ENCODE measurements around the gene NEK6. TPM values are rescaled to one million over a fixed set of nuclear protein-coding genes. Genes with fewer than 3 reads are reported as not detected.

NEK6 gene
- polyA plus RNA-seq, 1 experiment = 73.6 TPM

GRCh38 chr9:124335320-124335707, 77.6 kb downstream of the NEK6 start:
- TF ChIP-seq CTCF (IDR thresholded peaks at IDR 0.05; ENCODE audit: insufficient read depth, low read depth, low read length) = no peak
- no peaks in the 10 kb centered on the region for H3K27me3 ChIP-seq (ENCODE audit: control insufficient read depth, insufficient read depth, low read length)
- DNase-seq (ENCODE audit: low read depth) = no peak
- CTCF ChIA-PET = interaction anchor here (1.2 kb wide), 1 partner anchor 294 kb away, joined by 3 read pairs; no protein-coding TSS in a partner anchor
- H3K36me3 ChIP-seq (ENCODE audit: control insufficient read depth, insufficient read depth, low read length) = peaks cover 37% of the 10 kb centered on the region
- no peak overlapping the region for H3K4me3 ChIP-seq (ENCODE audit: low read depth, low read length)
- POLR2A ChIA-PET = no interaction called here

GRCh38 chr9:124337562-124337961, 79.8 kb downstream of the NEK6 start:
- DNase-seq (ENCODE audit: low read depth) = no peak
- CTCF ChIA-PET = interaction anchor here (1.1 to 1.3 kb wide), 2 partner anchors 17 to 211 kb away, joined by 3 read pairs; no protein-coding TSS in a partner anchor
- peaks cover 33% of the 10 kb centered on the region for H3K36me3 ChIP-seq (ENCODE audit: control insufficient read depth, insufficient read depth, low read length)
- TF ChIP-seq CTCF (IDR thresholded peaks at IDR 0.05; ENCODE audit: insufficient read depth, low read depth, low read length) = no peak
- no peak overlapping the region for H3K4me3 ChIP-seq (ENCODE audit: low read depth, low read length)
- POLR2A ChIA-PET = no interaction called here
- H3K27me3 ChIP-seq (ENCODE audit: control insufficient read depth, insufficient read depth, low read length) = no peaks in the 10 kb centered on the region

GRCh38 chr9:124339603-124340146, 81.9 kb downstream of the NEK6 start:
- DNase-seq (ENCODE audit: low read depth) = no peak
- ChIA-PET CTCF (interaction anchor here (0.7 to 2.3 kb wide), 3 partner anchors 20 to 213 kb away, joined by 3 to 6 read pairs (median 3); no protein-coding TSS in a partner anchor), POLR2A (no interaction called here)

GRCh38 chr9:124340219-124341069, 82.7 kb downstream of the NEK6 start:
- CTCF ChIA-PET = interaction anchor here (0.7 to 2.3 kb wide), 3 partner anchors 21 to 214 kb away, joined by 3 to 6 read pairs (median 3); no protein-coding TSS in a partner anchor

More at GRCh38 chr9:124339603-124340146, 81.9 kb downstream of the NEK6 start:
- Histone ChIP-seq H3K36me3 (ENCODE audit: control insufficient read depth, insufficient read depth, low read length) (peaks cover 36% of the 10 kb centered on the region), H3K27me3 (ENCODE audit: control insufficient read depth, insufficient read depth, low read length) (no peaks in the 10 kb centered on the region), H3K4me3 (ENCODE audit: low read depth, low read length) (no peak overlapping the region)
- no peak for TF ChIP-seq CTCF (IDR thresholded peaks at IDR 0.05; ENCODE audit: insufficient read depth, low read depth, low read length)

More at GRCh38 chr9:124340219-124341069, 82.7 kb downstream of the NEK6 start:
- peaks cover 37% of the 10 kb centered on the region for H3K36me3 ChIP-seq (ENCODE audit: control insufficient read depth, insufficient read depth, low read length)
- TF ChIP-seq CTCF (IDR thresholded peaks at IDR 0.05; ENCODE audit: insufficient read depth, low read depth, low read length) = no peak
- H3K4me3 ChIP-seq (ENCODE audit: low read depth, low read length) = no peak overlapping the region
- DNase-seq (ENCODE audit: low read depth) = no peak
- POLR2A ChIA-PET = no interaction called here
- H3K27me3 ChIP-seq (ENCODE audit: control insufficient read depth, insufficient read depth, low read length) = no peaks in the 10 kb centered on the region
